ENCODE data around the gene ZNF490. TPM values are rescaled to one million over a fixed set of nuclear protein-coding genes. Genes with fewer than 3 reads are reported as not detected.

Gene ZNF490
- polyA plus RNA-seq, 3 donors: 2.3 to 4.2 (median 2.7) TPM

DNA sequence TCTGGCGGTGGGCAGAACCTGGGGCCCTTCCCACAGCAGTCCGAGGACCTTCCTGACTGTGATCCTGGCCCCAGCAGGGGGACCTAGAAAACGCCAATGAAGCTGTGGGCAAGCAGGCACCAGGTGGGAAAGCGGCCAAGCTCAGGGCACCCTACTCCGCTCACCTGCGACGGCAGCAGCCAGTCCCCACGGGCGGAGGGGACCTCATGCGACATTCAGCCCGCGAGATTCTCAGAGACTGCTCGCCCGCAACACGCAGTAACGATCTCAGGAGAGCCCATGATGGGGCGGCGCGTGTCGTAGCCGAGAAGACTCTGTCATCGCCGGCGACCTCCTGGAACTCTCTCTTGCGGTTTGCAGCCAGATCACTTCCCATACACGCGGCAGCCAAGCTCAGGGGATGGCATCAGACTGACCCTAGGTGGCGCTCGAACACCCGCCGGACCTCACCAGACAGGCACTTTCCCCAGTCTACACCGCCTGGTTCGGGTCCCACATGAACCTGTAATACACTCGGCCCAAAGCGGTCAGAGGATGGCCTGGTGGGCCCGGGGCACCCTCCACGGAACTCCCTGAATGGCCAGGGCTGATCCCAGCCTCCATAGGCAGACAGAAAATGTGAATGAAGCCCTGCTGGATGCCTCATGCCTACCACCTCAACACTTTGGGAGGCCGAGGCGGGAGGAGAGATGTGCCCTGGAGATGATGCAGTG, 29.4 kb upstream of the ZNF490 start:
- TF ChIP-seq, protein P1, sequence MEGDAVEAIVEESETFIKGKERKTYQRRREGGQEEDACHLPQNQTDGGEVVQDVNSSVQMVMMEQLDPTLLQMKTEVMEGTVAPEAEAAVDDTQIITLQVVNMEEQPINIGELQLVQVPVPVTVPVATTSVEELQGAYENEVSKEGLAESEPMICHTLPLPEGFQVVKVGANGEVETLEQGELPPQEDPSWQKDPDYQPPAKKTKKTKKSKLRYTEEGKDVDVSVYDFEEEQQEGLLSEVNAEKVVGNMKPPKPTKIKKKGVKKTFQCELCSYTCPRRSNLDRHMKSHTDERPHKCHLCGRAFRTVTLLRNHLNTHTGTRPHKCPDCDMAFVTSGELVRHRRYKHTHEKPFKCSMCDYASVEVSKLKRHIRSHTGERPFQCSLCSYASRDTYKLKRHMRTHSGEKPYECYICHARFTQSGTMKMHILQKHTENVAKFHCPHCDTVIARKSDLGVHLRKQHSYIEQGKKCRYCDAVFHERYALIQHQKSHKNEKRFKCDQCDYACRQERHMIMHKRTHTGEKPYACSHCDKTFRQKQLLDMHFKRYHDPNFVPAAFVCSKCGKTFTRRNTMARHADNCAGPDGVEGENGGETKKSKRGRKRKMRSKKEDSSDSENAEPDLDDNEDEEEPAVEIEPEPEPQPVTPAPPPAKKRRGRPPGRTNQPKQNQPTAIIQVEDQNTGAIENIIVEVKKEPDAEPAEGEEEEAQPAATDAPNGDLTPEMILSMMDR (IDR thresholded peaks at IDR 0.05): peak; percentile 90
- peaks cover 0 to 7% (median 0%) of the 10 kb centered on the region in 7 donors for H3K9me3 Mint-ChIP-seq
- H3K27ac Mint-ChIP-seq: peak overlapping the region in 6 of 7 donors; percentile 23 to 61 (median 50)
- Histone ChIP-seq H3K4me1 (ENCODE audit: control insufficient read depth in 1 of 2, insufficient read depth in 2 of 2, low read length in 2 of 2) (peaks cover 8 to 12% of the 10 kb centered on the region in 2 donors), H3K79me2 (ENCODE audit: insufficient read depth, low read length) (no peaks in the 10 kb centered on the region), H3K4me2 (replicated peaks; ENCODE audit: extremely low read depth, low read length, poor library complexity, severe bottlenecking) (peak overlapping the region; percentile 74), H3K9ac (ENCODE audit: insufficient read depth, low read length, poor library complexity, severe bottlenecking) (no peak overlapping the region), H3K36me3 (replicated peaks in 1 of 2; ENCODE audit: control insufficient read depth in 1 of 2, insufficient read depth in 2 of 2, low read length in 2 of 2) (peaks cover 13 to 18% of the 10 kb centered on the region in 2 donors), H3K4me3 (replicated peaks in 1 of 3; ENCODE audit: low read depth in 2 of 3, low read length in 3 of 3) (peak overlapping the region in 1 of 3 experiments; percentile 49), H3K27me3 (ENCODE audit: control insufficient read depth in 2 of 2, insufficient read depth in 2 of 2, low read length in 2 of 2) (no peaks in the 10 kb centered on the region), H3K9me3 (replicated peaks in 1 of 2; ENCODE audit: control insufficient read depth in 1 of 2, insufficient read depth in 1 of 2, low read length in 2 of 2) (no peaks in the 10 kb centered on the region), H4K20me1 (ENCODE audit: insufficient read depth, low read length) (no peaks in the 10 kb centered on the region), H2AFZ (ENCODE audit: insufficient read depth, low read depth, low read length, poor library complexity, severe bottlenecking) (peak overlapping the region; percentile 76), H3K27ac (ENCODE audit: low read depth in 1 of 2, low read length in 2 of 2) (no peak overlapping the region)
- H3K27me3 Mint-ChIP-seq (ENCODE audit: low read depth in 3 of 3): peaks cover 0 to 2% (median 0%) of the 10 kb centered on the region in 3 donors
- DNase-seq: peak; percentile 82 to 89 (median 83)
- H3K36me3 Mint-ChIP-seq: peaks cover 19 to 33% of the 10 kb centered on the region in 2 donors
- WGBS (ENCODE audit: insufficient coverage): 5% methylated on average over 37 of the region's 39 CpGs
- peak overlapping the region; percentile 65 to 89 for H3K4me3 Mint-ChIP-seq
- peaks cover 9% of the 10 kb centered on the region for H3K4me1 Mint-ChIP-seq
- intact Hi-C loops (cut with micrococcal nuclease): no loop called here

- Mint-ChIP-seq H3K27ac (no peak overlapping the region), H3K36me3 (peaks cover 15 to 22% of the 10 kb centered on the region in 2 donors), H3K4me1 (peaks cover 9% of the 10 kb centered on the region), H3K27me3 (ENCODE audit: low read depth in 3 of 3) (peaks cover 0 to 2% (median 0%) of the 10 kb centered on the region in 3 donors), H3K9me3 (peaks cover 0 to 7% (median 0%) of the 10 kb centered on the region in 7 donors), H3K4me3 (no peak overlapping the region)
- Histone ChIP-seq H3K27me3 (ENCODE audit: control insufficient read depth in 2 of 2, insufficient read depth in 2 of 2, low read length in 2 of 2) (no peaks in the 10 kb centered on the region), H4K20me1 (ENCODE audit: insufficient read depth, low read length) (no peaks in the 10 kb centered on the region), H2AFZ (ENCODE audit: insufficient read depth, low read depth, low read length, poor library complexity, severe bottlenecking) (no peak overlapping the region), H3K4me2 (replicated peaks; ENCODE audit: extremely low read depth, low read length, poor library complexity, severe bottlenecking) (no peak overlapping the region), H3K9me3 (replicated peaks in 1 of 2; ENCODE audit: control insufficient read depth in 1 of 2, insufficient read depth in 1 of 2, low read length in 2 of 2) (no peaks in the 10 kb centered on the region), H3K36me3 (replicated peaks in 1 of 2; ENCODE audit: control insufficient read depth in 1 of 2, insufficient read depth in 2 of 2, low read length in 2 of 2) (peaks cover 4% of the 10 kb centered on the region in 2 donors), H3K9ac (ENCODE audit: insufficient read depth, low read length, poor library complexity, severe bottlenecking) (no peak overlapping the region), H3K27ac (ENCODE audit: low read depth in 1 of 2, low read length in 2 of 2) (no peak overlapping the region), H3K4me1 (ENCODE audit: control insufficient read depth in 1 of 2, insufficient read depth in 2 of 2, low read length in 2 of 2) (peaks cover 8 to 12% of the 10 kb centered on the region in 2 donors), H3K79me2 (ENCODE audit: insufficient read depth, low read length) (no peaks in the 10 kb centered on the region), H3K4me3 (replicated peaks in 1 of 3; ENCODE audit: low read depth in 2 of 3, low read length in 3 of 3) (no peak overlapping the region)
- no peak for DNase-seq
- 96% methylated on average over 18 of the region's 22 CpGs for WGBS (ENCODE audit: insufficient coverage)
- intact Hi-C loops (cut with micrococcal nuclease): no loop called here
- TF ChIP-seq, protein P1 (IDR thresholded peaks at IDR 0.05): no peak
These were observed 28.1 kb upstream of the ZNF490 start for GRCh38 chr19:12638611-12639182.
